NCI-H460 (cell line): ENCODE measurements around the gene ATP5F1E. TPM values are rescaled to one million over a fixed set of nuclear protein-coding genes. Genes with fewer than 3 reads are reported as not detected.

Source experiments
- DNase-seq: peaks from one replicate; pipeline ENCODE4 v3.0.0-alpha.2; 2016; ENCODE audit warnings: low read depth; ENCODE audit errors: extremely low read depth
- total RNA-seq: library from RNA; depleted of rRNA; stranded (reverse); fragments of >200 nt; shearing (Covaris generic); gene quantifications from 2 replicates; pipeline ENCODE4 v1.2.3, GENCODE V29; 2014

Gene ATP5F1E
- total RNA-seq, 1 experiment from 2014 or later = 92.3 TPM

GRCh38 chr20:59006864-59007664 lies 25.1 kb downstream of the ATP5F1E start, which contains the start of gene CTSZ:
Gene CTSZ (minus strand): TSS chr20:59007254. CDS start chr20:59007128, 126 bp downstream.
- peak; percentile 38 for DNase-seq

GRCh38 chr20:59006167-59006863 lies 25.8 kb downstream of the ATP5F1E start:
- no peak for DNase-seq

GRCh38 chr20:59005523-59006166 lies 26.5 kb downstream of the ATP5F1E start:
- DNase-seq = no peak

GRCh38 chr20:59004763-59005522 lies 27.2 kb downstream of the ATP5F1E start:
- no peak for DNase-seq

- DNase-seq = no peak
These were observed 27.7 kb downstream of the ATP5F1E start for GRCh38 chr20:59004493-59004762.

- DNase-seq = no peak
These were observed 28.2 kb downstream of the ATP5F1E start for GRCh38 chr20:59003836-59004492.

GRCh38 chr20:59002874-59003399 lies 29.2 kb downstream of the ATP5F1E start:
- no peak for DNase-seq

GRCh38 chr20:59002388-59002787 lies 29.7 kb downstream of the ATP5F1E start:
- no peak for DNase-seq

- DNase-seq = no peak
These were observed 30.5 kb downstream of the ATP5F1E start for GRCh38 chr20:59001449-59002171.

GRCh38 chr20:59001068-59001448 lies 31.1 kb downstream of the ATP5F1E start:
- no peak for DNase-seq

GRCh38 chr20:59000326-59000725 lies 31.8 kb downstream of the ATP5F1E start:
- DNase-seq = no peak

- DNase-seq = no peak
These were observed 33.5 kb downstream of the ATP5F1E start for GRCh38 chr20:58998656-58999055.

GRCh38 chr20:58997141-58997770 lies 34.9 kb downstream of the ATP5F1E start:
- DNase-seq = no peak

- no peak for DNase-seq
These were observed 35.9 kb downstream of the ATP5F1E start for GRCh38 chr20:58996226-58996611.

- DNase-seq = no peak
These were observed 36.5 kb downstream of the ATP5F1E start for GRCh38 chr20:58995461-58996225.

GRCh38 chr20:58994390-58995159 lies 37.6 kb downstream of the ATP5F1E start:
- no peak for DNase-seq
